Psoas muscle (tissue), 8 donors: ENCODE results near the gene GDF9. TPM values are rescaled to one million over a fixed set of nuclear protein-coding genes. Genes with fewer than 3 reads are reported as not detected.

Experiments used
- ATAC-seq, 4 donors: fragments of 200-7000 bp; cut with Tn5 transposase; one replicate each; pipeline ENCODE4 v1.9.1; 2020; ENCODE audit warnings: moderate library complexity in 3 of 4, mild to moderate bottlenecking in 2 of 4
- DNase-seq, 2 donors: peaks; one replicate each; pipeline ENCODE4 v3.0.0-alpha.2; 2020
- H3K27ac ChIP-seq: fragments of 200-600 bp; one replicate; pipeline ENCODE4 v1.8.0; 2022
- H3K27me3 ChIP-seq, 3 donors: fragments of 200-600 bp in 1 of 3; one replicate each; pipeline versions ENCODE4 v1.6.1 to v1.8.0; 2013 to 2022; ENCODE audit warnings: low read length in 2 of 3, mild to moderate bottlenecking in 2 of 3, moderate library complexity in 1 of 3; ENCODE audit not compliant: insufficient read depth in 3 of 3
- H3K36me3 ChIP-seq, 2 donors: fragments of 200-600 bp in 1 of 2; one replicate each; pipeline versions ENCODE4 v1.6.1 to v1.8.0; 2013 to 2022; ENCODE audit warnings: low read depth in 1 of 2, mild to moderate bottlenecking in 1 of 2, moderate library complexity in 1 of 2; ENCODE audit not compliant: insufficient read depth in 1 of 2
- H3K4me1 ChIP-seq: fragments of 200-600 bp; one replicate; pipeline ENCODE4 v1.8.0; 2022
- H3K4me3 ChIP-seq: fragments of 200-600 bp; one replicate; pipeline ENCODE4 v1.8.0; 2022; ENCODE audit warnings: mild to moderate bottlenecking
- H3K9me3 ChIP-seq: fragments of 200-600 bp; one replicate; pipeline ENCODE4 v1.8.0; 2022
- WGBS, 3 donors: extraction: QIAGEN DNeasy Blood & Tissue Kit; methylation state at CpG; one replicate each; pipeline versions ENCODE4 v1.1.6 to v1.1.7; 2013; 5-methylcytosine and 5-hydroxymethylcytosine counted together
- intact Hi-C, 2 donors: fragments of 100-400 bp; cut with DNase I; formaldehyde crosslinking; loops; one replicate each; pipeline versions ENCODE4 v1.11.0 to v1.14.2; 2022
- polyA plus RNA-seq, 3 donors: library from polyadenylated mRNA; stranded (reverse); fragments of 200-250 nt; gene quantifications; one replicate each; pipeline ENCODE4 v1.2.3, GENCODE V29; 2013
- total RNA-seq, 4 donors: library from RNA; stranded (reverse); fragmentation: NEBNext Ultra II Directional in 2 of 4; extraction: Animal tissue kit (Norgen Biotek cat#: 25700) in 2 of 4; gene quantifications; one replicate each; pipeline versions ENCODE4 v1.2.1 to v1.2.4, GENCODE V29; 2021 to 2023
- TF ChIP-seq, protein P1 (sequence below): fragments of 200-600 bp; IDR thresholded peaks from one replicate; pipeline ENCODE4 v1.8.0; 2022; ENCODE audit warnings: antibody characterized with exemption
- donor health status: healthy with polysubstance abuse.
- donor health status: DM: no; HTN: no; CAD: no; lungs with moderate emphysema.
- donor health status: Bipolar disorder and iron deficiency.
- donor health status: healthy.
- donor health status: DM: yes; HTN: yes; CAD: no.
- donor health status: DM: no; HTN: no; CAD: no.
- donor health status: DM: no; HTN: no; CAD: no.
- donor health status: DM: yes; HTN: yes; CAD: no.

The GDF9 gene
- total and polyA plus RNA-seq, 7 donors, result 0.07 to 1.2 (median 0.65) TPM

DNA sequence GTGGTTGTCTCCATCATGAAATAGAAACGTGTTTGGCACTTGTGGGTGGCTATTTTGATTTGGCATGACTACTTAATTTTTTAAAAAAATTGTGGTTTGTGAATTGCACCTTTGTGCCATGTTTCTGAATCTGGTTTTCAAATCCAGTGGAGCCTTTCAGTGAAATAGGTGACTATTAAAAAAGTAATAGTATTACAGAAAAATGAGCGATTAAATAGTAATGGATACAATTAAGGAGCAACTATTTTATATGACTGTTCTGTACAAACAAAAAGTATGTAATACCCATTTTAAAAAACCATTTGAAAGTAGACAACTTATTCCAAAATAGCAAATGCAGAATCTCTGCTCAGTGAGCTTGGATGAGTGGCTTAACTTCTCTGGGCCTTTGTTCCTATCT, 50.2 kb downstream of the GDF9 start:
- WGBS, 3 donors, result 78 to 97% (median 88%) methylated on average over 2 of the region's 2 CpGs
- Histone ChIP-seq H3K4me1 (peaks cover 2% of the 10 kb centered on the region), H3K4me3 (no peak overlapping the region), H3K36me3 (no peaks in the 10 kb centered on the region), H3K27ac (no peak overlapping the region), H3K27me3 (peaks cover 0 to 39% (median 14%) of the 10 kb centered on the region in 3 donors), H3K9me3 (no peaks in the 10 kb centered on the region)
- intact Hi-C loops, result loop anchor here in 1 of 2 donors (5.0 kb wide), 2 partner anchors 64 to 429 kb away; no protein-coding TSS in a partner anchor
- DNase-seq (no peak), ATAC-seq (no peak)
- TF ChIP-seq, protein P1, sequence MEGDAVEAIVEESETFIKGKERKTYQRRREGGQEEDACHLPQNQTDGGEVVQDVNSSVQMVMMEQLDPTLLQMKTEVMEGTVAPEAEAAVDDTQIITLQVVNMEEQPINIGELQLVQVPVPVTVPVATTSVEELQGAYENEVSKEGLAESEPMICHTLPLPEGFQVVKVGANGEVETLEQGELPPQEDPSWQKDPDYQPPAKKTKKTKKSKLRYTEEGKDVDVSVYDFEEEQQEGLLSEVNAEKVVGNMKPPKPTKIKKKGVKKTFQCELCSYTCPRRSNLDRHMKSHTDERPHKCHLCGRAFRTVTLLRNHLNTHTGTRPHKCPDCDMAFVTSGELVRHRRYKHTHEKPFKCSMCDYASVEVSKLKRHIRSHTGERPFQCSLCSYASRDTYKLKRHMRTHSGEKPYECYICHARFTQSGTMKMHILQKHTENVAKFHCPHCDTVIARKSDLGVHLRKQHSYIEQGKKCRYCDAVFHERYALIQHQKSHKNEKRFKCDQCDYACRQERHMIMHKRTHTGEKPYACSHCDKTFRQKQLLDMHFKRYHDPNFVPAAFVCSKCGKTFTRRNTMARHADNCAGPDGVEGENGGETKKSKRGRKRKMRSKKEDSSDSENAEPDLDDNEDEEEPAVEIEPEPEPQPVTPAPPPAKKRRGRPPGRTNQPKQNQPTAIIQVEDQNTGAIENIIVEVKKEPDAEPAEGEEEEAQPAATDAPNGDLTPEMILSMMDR, result no peak

DNA sequence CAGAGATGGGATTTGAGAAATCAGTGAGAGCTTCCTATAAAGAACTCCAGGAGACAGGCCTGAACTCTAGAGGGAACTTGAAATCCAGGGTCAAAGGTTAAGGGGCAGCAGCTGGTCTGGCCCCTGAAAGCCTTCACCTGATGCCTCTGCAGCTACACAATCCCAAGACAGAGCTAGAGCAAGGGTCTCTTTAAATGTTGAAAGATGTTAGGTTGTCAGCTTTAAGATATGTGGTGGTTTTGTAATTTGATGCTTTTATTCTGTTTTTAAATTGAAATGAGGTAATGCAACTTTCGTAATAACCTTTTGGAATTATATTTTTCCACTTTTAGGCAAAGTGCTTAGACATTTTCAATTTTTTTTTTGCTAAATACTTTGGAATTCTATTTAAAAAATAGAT, 50.8 kb downstream of the GDF9 start:
- H3K27ac ChIP-seq, result no peak overlapping the region
- peaks cover 0 to 45% (median 14%) of the 10 kb centered on the region in 3 donors for H3K27me3 ChIP-seq
- 91 to 98% (median 94%) methylated on average over 1 of the region's 1 CpG for WGBS, 3 donors
- H3K36me3 ChIP-seq, result no peaks in the 10 kb centered on the region
- intact Hi-C loops, result loop anchor here in 1 of 2 donors (5.0 kb wide), 2 partner anchors 63 to 428 kb away; no protein-coding TSS in a partner anchor
- H3K4me1 ChIP-seq, result peaks cover 2% of the 10 kb centered on the region
- no peak overlapping the region for H3K4me3 ChIP-seq
- TF ChIP-seq, protein P1, result no peak
- ATAC-seq, result no peak
- no peak for DNase-seq
- no peaks in the 10 kb centered on the region for H3K9me3 ChIP-seq

- H3K4me1 ChIP-seq, result peaks cover 2% of the 10 kb centered on the region
- peak overlapping the region; percentile 54 for H3K4me3 ChIP-seq
- intact Hi-C loops, result loop anchor here in 1 of 2 donors (5.0 kb wide), 2 partner anchors 62 to 427 kb away; no protein-coding TSS in a partner anchor
- no peak for DNase-seq
- peaks cover 0 to 52% (median 14%) of the 10 kb centered on the region in 3 donors for H3K27me3 ChIP-seq
- 55 to 62% (median 57%) methylated on average over 71 to 81 of the region's 81 CpGs for WGBS, 3 donors
- peak in 1 of 4 donors; percentile 41 for ATAC-seq
- no peaks in the 10 kb centered on the region for H3K36me3 ChIP-seq
- H3K27ac ChIP-seq, result no peak overlapping the region
- TF ChIP-seq, protein P1, result no peak
- H3K9me3 ChIP-seq, result no peaks in the 10 kb centered on the region
Measured at GRCh38 chr5:132814503-132815294, 51.6 kb downstream of the GDF9 start.

GRCh38 chr5:132813599-132814502, 52.4 kb downstream of the GDF9 start:
- no peaks in the 10 kb centered on the region for H3K9me3 ChIP-seq
- DNase-seq, result peak in 1 of 2 donors; percentile 59
- H3K27ac ChIP-seq, result no peak overlapping the region
- H3K4me3 ChIP-seq, result peak overlapping the region; percentile 54
- ATAC-seq, result peak; percentile 40 to 63 (median 54)
- peaks cover 2% of the 10 kb centered on the region for H3K4me1 ChIP-seq
- intact Hi-C loops, result no loop called here
- WGBS, 3 donors, result 2 to 4% (median 2%) methylated on average over 47 to 110 of the region's 110 CpGs
- TF ChIP-seq, protein P1, result no peak
- peaks cover 0 to 60% (median 14%) of the 10 kb centered on the region in 3 donors for H3K27me3 ChIP-seq
- no peaks in the 10 kb centered on the region for H3K36me3 ChIP-seq
